Epithelial cell of proximal tubule (primary cell): Measurements from ENCODE around the gene E2F1. TPM values are rescaled to one million over a fixed set of nuclear protein-coding genes. Genes with fewer than 3 reads are reported as not detected.

ENCODE experiments used
- DNase-seq: peaks from one replicate; pipeline ENCODE4 v3.0.0-alpha.2; 2011; ENCODE audit warnings: low read depth
- H3K4me3 ChIP-seq: 2 replicates; pipeline ENCODE4 v1.5.1; 2011; ENCODE audit warnings: low read depth, mild to moderate bottlenecking, low read length
- total RNA-seq: library from RNA; depleted of rRNA; stranded (reverse); fragments of >200 nt; gene quantifications from 2 replicates; pipeline ENCODE4 v1.2.3, GENCODE V29; 2015
- TF ChIP-seq, protein P1 (sequence below): conservative IDR thresholded peaks from 2 replicates; pipeline ENCODE4 v1.5.1; 2012; ENCODE audit warnings: low read depth, mild to moderate bottlenecking, low read length

Gene E2F1
- total RNA-seq, 1 donor from 2014 or later: 17.1 TPM

DNA sequence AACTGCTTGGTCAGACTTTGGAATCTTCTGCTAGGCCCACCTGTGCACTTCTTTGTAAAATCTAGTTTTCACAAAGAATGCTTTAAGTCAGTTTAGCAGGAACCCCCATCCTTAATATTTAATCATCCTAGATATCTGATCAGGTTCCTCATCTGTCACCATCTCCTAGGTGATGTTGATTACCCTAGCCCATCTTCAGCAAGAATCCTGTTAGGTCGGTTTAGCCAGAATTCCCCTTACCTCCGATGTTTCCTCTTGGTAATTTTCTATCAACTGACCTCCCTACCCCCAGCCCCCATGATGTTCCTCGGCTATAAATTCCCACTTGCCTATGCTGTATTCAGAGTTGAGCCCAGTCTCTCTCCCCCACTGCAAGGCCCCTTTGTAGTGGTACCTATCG is 42.9 kb upstream of the E2F1 start:
- no peak overlapping the region for H3K4me3 ChIP-seq
- TF ChIP-seq, protein P1, sequence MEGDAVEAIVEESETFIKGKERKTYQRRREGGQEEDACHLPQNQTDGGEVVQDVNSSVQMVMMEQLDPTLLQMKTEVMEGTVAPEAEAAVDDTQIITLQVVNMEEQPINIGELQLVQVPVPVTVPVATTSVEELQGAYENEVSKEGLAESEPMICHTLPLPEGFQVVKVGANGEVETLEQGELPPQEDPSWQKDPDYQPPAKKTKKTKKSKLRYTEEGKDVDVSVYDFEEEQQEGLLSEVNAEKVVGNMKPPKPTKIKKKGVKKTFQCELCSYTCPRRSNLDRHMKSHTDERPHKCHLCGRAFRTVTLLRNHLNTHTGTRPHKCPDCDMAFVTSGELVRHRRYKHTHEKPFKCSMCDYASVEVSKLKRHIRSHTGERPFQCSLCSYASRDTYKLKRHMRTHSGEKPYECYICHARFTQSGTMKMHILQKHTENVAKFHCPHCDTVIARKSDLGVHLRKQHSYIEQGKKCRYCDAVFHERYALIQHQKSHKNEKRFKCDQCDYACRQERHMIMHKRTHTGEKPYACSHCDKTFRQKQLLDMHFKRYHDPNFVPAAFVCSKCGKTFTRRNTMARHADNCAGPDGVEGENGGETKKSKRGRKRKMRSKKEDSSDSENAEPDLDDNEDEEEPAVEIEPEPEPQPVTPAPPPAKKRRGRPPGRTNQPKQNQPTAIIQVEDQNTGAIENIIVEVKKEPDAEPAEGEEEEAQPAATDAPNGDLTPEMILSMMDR: no peak
- no peak for DNase-seq

DNA sequence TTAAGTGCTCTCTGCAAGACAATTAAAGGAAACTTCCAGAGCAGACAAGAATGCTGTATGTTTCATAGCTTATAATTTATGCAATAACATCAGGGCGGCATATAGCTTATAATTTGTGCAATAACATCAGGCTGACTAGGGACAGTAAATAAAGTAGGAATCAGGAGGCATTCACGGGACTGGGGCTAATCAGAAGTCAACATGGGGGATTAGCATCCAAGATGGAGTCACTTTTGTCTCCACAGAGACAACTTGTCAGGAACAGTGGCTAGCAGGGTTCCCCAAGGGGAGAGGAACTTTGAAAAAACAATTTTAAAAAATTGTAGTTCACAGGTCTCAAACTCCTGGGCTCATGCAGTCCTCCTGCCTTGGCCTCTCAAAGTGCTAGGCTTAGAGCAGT is 42.3 kb upstream of the E2F1 start:
- no peak for DNase-seq
- TF ChIP-seq, protein P1: no peak
- H3K4me3 ChIP-seq: no peak overlapping the region

DNA sequence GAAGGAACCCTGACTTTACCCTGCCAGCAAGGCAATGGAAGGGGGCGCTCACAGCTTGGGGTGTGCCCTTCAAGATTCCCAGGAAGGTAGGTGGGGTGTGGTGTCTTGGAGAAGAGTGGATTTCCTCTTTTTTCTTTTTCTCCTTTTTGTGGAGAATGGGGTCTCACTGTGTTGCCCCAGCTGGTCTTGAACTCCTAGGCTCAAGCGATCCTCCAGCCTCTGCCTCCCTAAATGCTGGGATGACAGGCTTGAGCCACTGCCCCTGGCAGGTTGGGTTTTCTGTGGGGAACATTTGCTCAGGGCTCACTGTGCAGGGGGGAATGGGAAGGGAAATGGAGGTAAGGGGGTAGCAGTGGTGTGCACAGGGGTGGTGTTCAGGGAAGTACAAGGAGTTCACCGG is 41.6 kb upstream of the E2F1 start:
- H3K4me3 ChIP-seq: no peak overlapping the region
- TF ChIP-seq, protein P1: no peak
- no peak for DNase-seq

DNA sequence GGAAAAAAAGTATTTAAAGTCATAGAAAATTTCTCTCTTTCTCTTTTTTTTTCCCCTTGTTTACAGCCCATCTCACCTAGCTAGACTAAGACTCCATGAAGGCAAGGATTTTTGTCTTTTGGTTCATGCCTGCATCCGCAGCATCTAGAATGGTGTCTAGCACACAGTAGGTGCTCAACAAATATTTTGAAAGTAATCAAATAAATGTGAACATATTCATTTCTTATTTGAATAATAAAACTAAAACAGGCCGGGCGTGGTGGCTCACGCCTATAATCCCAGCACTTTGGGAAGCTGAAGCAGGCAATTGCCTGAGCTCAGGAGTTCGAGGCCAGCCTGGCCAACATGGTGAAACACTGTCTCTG is 40.9 kb upstream of the E2F1 start:
- DNase-seq: no peak
- TF ChIP-seq, protein P1: no peak
- H3K4me3 ChIP-seq: no peak overlapping the region

DNA sequence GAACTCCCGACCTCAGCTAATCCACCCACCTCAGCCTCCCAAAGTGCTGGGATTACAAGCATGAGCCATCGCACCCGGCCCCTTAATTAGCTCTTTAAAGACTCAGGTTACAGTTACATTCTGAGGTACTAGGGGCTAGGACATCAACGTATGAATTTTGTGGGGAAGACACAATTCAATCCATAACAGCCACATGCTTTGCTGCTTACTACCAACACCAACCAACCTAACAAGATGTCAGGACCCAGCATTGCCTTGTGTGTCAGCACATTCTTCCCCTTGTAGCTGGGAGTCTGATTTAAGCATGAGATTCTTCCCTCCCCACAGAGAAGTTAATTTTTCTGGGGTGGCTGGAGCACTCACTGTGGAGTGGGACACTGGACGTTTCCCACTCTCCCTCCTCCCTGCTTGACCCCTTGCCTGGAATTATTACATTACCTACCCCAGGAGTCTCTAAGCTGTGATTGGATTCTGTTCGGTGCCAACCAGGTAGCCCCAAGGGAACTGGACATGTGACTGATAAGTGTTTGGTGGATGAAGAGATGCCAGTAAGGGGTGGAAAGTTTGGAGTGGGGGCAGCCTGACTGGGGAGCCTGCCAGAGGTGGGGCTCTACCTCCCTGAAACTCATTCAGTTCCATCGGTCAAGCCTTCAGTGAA is 39.6 kb upstream of the E2F1 start:
- DNase-seq: no peak
- no peak overlapping the region for H3K4me3 ChIP-seq
- TF ChIP-seq, protein P1: no peak

DNA sequence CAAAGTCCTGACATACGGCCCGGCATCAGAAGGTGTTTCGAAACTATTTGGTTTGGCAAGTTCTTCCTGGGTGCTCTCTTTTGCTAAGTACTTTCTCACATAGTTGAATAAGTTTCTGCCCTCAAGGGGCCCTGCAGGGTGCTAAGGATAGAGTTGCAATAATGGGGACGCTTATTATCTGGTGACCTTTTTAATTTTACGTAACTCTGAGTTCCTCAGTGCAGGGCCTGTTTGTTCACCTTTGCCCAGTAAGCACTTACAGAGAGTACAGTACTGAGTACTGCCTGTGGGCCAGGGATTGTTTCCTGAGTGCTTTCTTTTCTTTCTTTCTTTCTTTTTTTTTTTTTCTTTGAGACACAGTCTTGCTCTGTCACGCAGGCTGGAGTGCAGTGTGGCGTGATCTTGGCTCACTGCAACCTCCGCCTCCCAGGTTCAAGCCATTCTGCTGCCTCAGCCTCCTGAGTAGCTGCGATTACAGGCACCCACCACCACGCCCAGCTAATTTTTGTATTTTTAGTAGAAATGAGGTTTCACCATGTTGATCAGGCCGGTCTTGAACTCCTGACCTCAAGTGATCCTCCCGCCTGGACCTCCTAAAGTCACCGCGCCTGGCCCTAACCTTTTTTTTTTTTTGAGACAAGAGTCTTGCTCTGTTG is 38.4 kb upstream of the E2F1 start:
- DNase-seq: no peak
- no peak overlapping the region for H3K4me3 ChIP-seq
- TF ChIP-seq, protein P1: no peak
